HG03469 (cell line): Measurements from ENCODE around the gene CFAP107.
"Not testable (repeated sequence)": the region's sequence is repeated elsewhere in the genome, so short reads cannot be mapped to it uniquely, and the experiment has no call there.

ENCODE experiments used
- ATAC-seq: cut with Tn5 transposase; IDR thresholded peaks from one replicate; pipeline ENCODE4 v1.9.1; 2021; ENCODE audit warnings: mild to moderate bottlenecking, moderate library complexity, moderate number of reproducible peaks; ENCODE audit not compliant: unreplicated experiment

CFAP107 gene

GRCh38 chr1:12745992-12746323 is at the start of gene CFAP107:
Gene CFAP107, plus strand, starts transcription at chr1:12746200. Its CDS starts 231 bp downstream, at chr1:12746431.
- ATAC-seq, result no peak

GRCh38 chr1:12696658-12697057 is 49.3 kb upstream of the CFAP107 start:
- ATAC-seq, result no peak

- no peak for ATAC-seq
These were observed 48.6 kb upstream of the CFAP107 start for GRCh38 chr1:12697397-12697796.

GRCh38 chr1:12703821-12704451 is 42.1 kb upstream of the CFAP107 start:
- ATAC-seq, result no peak

- no peak for ATAC-seq
These were observed 39.9 kb upstream of the CFAP107 start for GRCh38 chr1:12706061-12706460.

GRCh38 chr1:12708396-12709090 is 37.5 kb upstream of the CFAP107 start:
- ATAC-seq, result no peak

GRCh38 chr1:12709091-12709491 is 36.9 kb upstream of the CFAP107 start:
- ATAC-seq, result no peak

- no peak for ATAC-seq
These were observed 36.3 kb upstream of the CFAP107 start for GRCh38 chr1:12709696-12710095.

GRCh38 chr1:12711536-12711935 is 34.5 kb upstream of the CFAP107 start:
- ATAC-seq, result no peak

GRCh38 chr1:12712076-12712475 is 33.9 kb upstream of the CFAP107 start:
- no peak for ATAC-seq

GRCh38 chr1:12712929-12713328 is 33.1 kb upstream of the CFAP107 start:
- no peak for ATAC-seq

- not testable (repeated sequence) for ATAC-seq
These were observed 32.3 kb upstream of the CFAP107 start for GRCh38 chr1:12713651-12714050.

GRCh38 chr1:12714710-12715475 is 31.1 kb upstream of the CFAP107 start:
- ATAC-seq, result no peak

GRCh38 chr1:12715896-12716437 is 30.0 kb upstream of the CFAP107 start, which contains the start of gene AADACL3:
Gene AADACL3, plus strand, starts transcription at chr1:12716110. Its CDS starts 67 bp downstream, at chr1:12716177.
- ATAC-seq, result no peak

- ATAC-seq, result no peak
These were observed 28.6 kb upstream of the CFAP107 start for GRCh38 chr1:12717301-12717838.

GRCh38 chr1:12722626-12723025 is 23.4 kb upstream of the CFAP107 start:
- no peak for ATAC-seq

GRCh38 chr1:12728391-12728790 is 17.6 kb upstream of the CFAP107 start:
- no peak for ATAC-seq

- no peak for ATAC-seq
These were observed 15.8 kb upstream of the CFAP107 start for GRCh38 chr1:12730156-12730555.

- not testable (repeated sequence) for ATAC-seq
These were observed 14.9 kb upstream of the CFAP107 start for GRCh38 chr1:12731084-12731483.

- ATAC-seq, result no peak
These were observed 11.3 kb upstream of the CFAP107 start for GRCh38 chr1:12734651-12735050.

GRCh38 chr1:12738934-12739333 is 7.1 kb upstream of the CFAP107 start:
- no peak for ATAC-seq
